A673 (cell line): ENCODE measurements around the gene TRPC4.

Experiments used
- CTCF ChIP-seq: fragments of 300-800, 200-600 bp; sonication (generic); conservative IDR thresholded peaks from 2 replicates; pipeline ENCODE4 v1.5.1; 2017; ENCODE audit warnings: low read depth, mild to moderate bottlenecking, antibody characterized with exemption, low read length, moderate library complexity, mixed read lengths
- EZH2 ChIP-seq: fragments of 200-600 bp; sonication (generic); IDR thresholded peaks from 2 replicates; pipeline ENCODE4 v1.6.1; 2017; ENCODE audit warnings: borderline replicate concordance, low read depth, mild to moderate bottlenecking, mixed read lengths, antibody characterized with exemption, low read length; ENCODE audit not compliant: poor library complexity, severe bottlenecking

GRCh38 chr13:37646531-37646930, 223.0 kb downstream of the TRPC4 start:
- TF ChIP-seq CTCF, result no peak
- TF ChIP-seq EZH2, result no peak
